Measurements from ENCODE around the gene TNFAIP8L1.
"Not testable (repeated sequence)": the region's sequence is repeated elsewhere in the genome, so short reads cannot be mapped to it uniquely, and the experiment has no call there.

Gene TNFAIP8L1

DNA sequence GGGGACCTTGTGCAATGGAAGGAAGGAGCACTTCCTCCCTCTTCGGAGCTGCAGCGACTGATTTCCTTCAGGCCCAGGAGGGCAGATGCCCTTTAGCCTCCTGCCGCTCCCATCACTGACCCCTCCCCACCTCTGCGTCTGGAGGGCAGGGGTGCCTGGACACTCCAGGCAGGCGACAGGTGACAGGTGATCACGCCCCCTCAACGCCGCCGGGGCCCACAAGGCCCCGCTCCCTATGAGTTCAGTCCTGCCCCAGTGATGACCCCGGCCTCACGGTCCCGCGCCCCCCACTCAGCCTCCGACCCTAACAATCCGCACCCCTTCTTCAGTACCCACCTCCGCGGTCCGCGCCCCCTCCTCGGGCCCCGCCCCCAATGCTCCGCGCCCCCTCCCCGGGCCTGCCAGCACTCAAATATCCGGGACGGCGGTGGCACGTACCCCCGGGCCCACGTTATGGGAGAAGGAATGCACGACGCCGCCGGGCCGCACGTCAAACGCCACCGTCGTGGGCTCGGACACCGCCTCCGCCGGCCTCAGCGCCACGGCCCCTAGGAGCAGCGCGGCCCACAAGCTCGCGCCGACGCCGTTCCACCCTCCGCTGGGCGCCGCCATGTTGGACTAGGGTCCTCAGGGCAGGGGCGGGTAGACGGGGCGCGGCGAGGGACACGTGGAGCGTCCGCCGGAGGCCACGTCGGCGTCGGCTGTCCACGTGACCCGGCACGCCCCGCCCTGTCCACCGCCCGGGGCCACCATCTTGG lies 30.6 kb downstream of the TNFAIP8L1 start, which contains the start of gene MYDGF:
Gene MYDGF, minus strand, starts transcription at position 620 of the 758 bp plus-strand sequence. Its CDS starts 8 bp downstream, at position 612.
- peak; percentile 80 to 85 for DNase-seq (ENCODE audit: low spot score in 2 of 2)
- peak within 1 kb of the TSS; percentile 93 for H3K4me3 Mint-ChIP-seq
- H3K36me3 Mint-ChIP-seq = peaks cover 5% of the 10 kb centered on the region
- ATAC-seq (ENCODE audit: low read depth) = peak; percentile 99
- peaks cover 17% of the 10 kb centered on the region for H3K4me1 Mint-ChIP-seq
- peak within 1 kb of the TSS; percentile 94 for H3K27ac Mint-ChIP-seq
- no peaks in the 10 kb centered on the region for H3K27me3 Mint-ChIP-seq
- H3K9me3 Mint-ChIP-seq = no peaks in the 10 kb centered on the region

DNA sequence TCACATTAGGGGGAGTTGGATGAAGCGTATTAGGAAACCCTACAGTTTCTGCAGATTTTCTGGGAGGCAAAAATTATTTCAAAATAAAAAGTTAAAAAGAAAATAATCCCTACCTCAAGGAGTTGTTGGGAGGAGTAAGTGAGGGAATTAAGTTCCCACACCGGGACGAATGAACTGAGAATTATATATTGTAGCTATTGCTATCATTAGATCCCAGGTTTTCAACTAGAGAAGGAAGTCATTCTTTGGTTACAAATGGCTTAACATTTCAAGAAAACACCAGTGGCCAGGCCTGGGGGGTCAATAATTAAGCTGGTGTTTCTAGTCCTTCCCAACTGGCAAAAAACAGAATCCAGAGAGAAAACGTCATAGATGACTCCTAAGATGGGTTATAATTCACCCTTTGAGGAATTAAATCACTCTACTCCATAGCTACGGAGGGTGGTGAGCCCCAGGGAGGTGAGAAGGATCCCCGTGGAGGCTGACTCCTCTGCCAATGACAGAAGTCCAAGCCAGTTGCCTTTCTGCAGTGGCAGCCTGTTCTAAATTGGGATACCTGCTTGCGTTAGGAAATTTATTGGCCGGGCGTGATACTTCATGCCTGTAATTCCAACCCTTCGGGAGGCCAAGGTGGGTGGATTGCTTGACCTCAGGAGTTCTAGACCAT lies 32.0 kb downstream of the TNFAIP8L1 start:
- no peak for DNase-seq (ENCODE audit: low spot score in 2 of 2)
- no peak overlapping the region for H3K27ac Mint-ChIP-seq
- H3K27me3 Mint-ChIP-seq = no peaks in the 10 kb centered on the region
- H3K4me3 Mint-ChIP-seq = peak overlapping the region; percentile 61
- ATAC-seq (ENCODE audit: low read depth) = no peak
- H3K9me3 Mint-ChIP-seq = no peaks in the 10 kb centered on the region
- peaks cover 6% of the 10 kb centered on the region for H3K36me3 Mint-ChIP-seq
- peaks cover 17% of the 10 kb centered on the region for H3K4me1 Mint-ChIP-seq

DNA sequence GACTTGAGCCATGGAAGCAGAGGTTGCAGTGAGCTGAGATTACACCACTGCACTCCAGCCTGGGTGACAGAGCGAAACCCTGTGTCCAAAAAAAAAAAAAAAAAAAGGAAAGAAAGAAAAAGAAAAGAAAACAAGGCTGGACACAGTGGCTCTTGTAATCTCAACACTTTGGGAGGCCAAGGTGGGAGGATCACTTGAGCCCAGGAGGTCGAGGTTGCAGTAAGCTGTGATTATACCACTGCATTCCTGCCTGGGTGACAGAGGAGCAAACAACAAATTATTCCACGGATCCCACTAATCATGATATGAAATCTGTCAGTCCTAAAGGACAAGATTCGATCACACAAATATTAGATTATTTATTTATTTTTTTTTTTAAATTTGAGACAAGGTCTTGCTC lies 33.9 kb downstream of the TNFAIP8L1 start:
- no peak for ATAC-seq (ENCODE audit: low read depth)

DNA sequence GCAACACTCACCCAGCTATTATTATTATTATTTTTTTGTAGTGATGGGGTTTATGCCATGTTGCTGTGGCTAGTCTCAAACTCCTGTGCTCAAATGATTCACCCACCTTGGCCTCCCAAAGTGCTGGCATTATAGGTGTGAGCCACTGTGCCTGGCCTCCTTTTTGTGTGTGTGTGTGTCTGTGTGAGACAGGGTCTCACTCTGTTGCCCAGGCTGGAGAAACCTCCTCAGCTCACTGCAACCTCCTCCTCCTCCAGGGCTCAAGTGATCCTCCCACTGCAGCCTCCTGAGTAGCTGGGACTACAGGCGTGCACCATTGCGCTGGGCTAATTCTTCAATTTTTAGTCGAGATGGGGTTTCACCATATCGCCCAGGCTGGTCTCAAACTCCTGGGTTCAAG lies 34.4 kb downstream of the TNFAIP8L1 start:
- peaks cover 13% of the 10 kb centered on the region for H3K4me1 Mint-ChIP-seq
- H3K27ac Mint-ChIP-seq = peak overlapping the region; percentile 63
- no peaks in the 10 kb centered on the region for H3K27me3 Mint-ChIP-seq
- ATAC-seq (ENCODE audit: low read depth) = no peak
- no peak for DNase-seq (ENCODE audit: low spot score in 2 of 2)
- no peaks in the 10 kb centered on the region for H3K9me3 Mint-ChIP-seq
- no peak overlapping the region for H3K4me3 Mint-ChIP-seq
- H3K36me3 Mint-ChIP-seq = peaks cover 5% of the 10 kb centered on the region

More for the DNA sequence above, 33.9 kb downstream of the TNFAIP8L1 start:
- Mint-ChIP-seq H3K36me3 (peaks cover 6% of the 10 kb centered on the region), H3K27me3 (no peaks in the 10 kb centered on the region), H3K4me1 (peaks cover 15% of the 10 kb centered on the region), H3K4me3 (no peak overlapping the region), H3K27ac (no peak overlapping the region), H3K9me3 (no peaks in the 10 kb centered on the region)
- no peak for DNase-seq (ENCODE audit: low spot score in 2 of 2)

DNA sequence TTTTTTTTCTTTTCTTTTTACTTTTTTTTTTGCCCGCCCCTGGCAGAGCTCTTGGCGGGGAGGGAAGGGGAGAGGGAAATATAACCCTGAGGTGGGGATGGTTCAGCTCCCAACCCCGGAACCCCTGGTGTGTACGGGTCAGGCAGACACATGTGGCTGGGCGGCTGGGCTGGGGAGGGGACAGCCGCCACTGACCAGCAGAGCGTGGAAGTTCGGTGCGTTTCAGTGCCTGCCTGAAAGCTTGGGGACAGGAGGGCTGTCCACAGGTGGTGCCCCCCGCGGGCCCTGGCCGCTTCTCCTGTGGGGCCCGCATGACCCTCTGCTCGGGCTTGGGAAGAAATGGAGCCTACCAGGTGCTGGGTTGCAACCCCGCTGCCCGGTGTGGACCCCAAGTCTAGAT lies 36.0 kb downstream of the TNFAIP8L1 start:
- Mint-ChIP-seq H3K4me3 (no peak overlapping the region), H3K9me3 (no peaks in the 10 kb centered on the region), H3K4me1 (no peaks in the 10 kb centered on the region), H3K36me3 (peaks cover 10% of the 10 kb centered on the region), H3K27me3 (no peaks in the 10 kb centered on the region), H3K27ac (no peak overlapping the region)
- DNase-seq (ENCODE audit: low spot score in 2 of 2) (no peak), ATAC-seq (ENCODE audit: low read depth) (no peak)

DNA sequence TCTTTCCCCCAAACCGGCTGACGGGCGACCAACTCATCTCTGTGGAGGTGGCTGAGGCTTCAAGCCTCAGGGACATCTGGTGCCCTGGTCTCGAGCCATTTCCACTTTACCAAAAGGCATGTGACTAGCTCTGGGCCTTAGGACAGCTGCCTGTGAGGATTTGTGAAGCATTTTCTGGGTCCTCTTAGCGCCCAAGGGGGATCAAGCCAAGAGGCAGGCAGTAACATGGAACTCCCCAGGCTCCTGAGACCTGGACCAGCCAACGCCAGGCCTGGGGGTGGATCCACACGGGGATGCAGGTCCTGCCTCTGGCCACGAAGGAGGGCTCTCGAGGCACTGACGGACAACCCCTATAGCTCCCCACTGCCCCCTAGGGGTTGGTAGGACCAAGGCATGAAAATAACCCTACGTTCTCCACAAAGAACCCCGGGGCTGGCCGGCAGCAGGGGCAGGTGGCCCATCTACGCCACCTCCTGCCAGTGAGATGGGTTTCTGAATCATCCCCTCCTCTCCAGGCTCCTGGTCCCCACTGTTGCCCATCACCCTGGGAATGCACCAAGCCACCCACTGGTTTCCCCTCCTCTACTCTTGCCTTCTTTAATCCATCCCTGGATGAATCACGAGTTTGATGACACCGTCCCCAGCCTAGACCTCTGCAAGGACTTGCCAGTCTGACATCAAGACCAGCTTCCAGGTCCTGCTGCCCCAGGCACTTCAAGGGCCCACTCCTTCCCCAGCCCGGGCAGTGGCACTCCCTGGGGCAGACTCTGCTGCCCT lies 37.8 kb downstream of the TNFAIP8L1 start:
- Mint-ChIP-seq H3K27me3 (no peaks in the 10 kb centered on the region), H3K9me3 (no peaks in the 10 kb centered on the region), H3K4me1 (no peaks in the 10 kb centered on the region), H3K4me3 (no peak overlapping the region), H3K36me3 (peaks cover 11% of the 10 kb centered on the region), H3K27ac (peak overlapping the region; percentile 62)
- DNase-seq (ENCODE audit: low spot score in 2 of 2) (no peak), ATAC-seq (ENCODE audit: low read depth) (peak; percentile 43)

DNA sequence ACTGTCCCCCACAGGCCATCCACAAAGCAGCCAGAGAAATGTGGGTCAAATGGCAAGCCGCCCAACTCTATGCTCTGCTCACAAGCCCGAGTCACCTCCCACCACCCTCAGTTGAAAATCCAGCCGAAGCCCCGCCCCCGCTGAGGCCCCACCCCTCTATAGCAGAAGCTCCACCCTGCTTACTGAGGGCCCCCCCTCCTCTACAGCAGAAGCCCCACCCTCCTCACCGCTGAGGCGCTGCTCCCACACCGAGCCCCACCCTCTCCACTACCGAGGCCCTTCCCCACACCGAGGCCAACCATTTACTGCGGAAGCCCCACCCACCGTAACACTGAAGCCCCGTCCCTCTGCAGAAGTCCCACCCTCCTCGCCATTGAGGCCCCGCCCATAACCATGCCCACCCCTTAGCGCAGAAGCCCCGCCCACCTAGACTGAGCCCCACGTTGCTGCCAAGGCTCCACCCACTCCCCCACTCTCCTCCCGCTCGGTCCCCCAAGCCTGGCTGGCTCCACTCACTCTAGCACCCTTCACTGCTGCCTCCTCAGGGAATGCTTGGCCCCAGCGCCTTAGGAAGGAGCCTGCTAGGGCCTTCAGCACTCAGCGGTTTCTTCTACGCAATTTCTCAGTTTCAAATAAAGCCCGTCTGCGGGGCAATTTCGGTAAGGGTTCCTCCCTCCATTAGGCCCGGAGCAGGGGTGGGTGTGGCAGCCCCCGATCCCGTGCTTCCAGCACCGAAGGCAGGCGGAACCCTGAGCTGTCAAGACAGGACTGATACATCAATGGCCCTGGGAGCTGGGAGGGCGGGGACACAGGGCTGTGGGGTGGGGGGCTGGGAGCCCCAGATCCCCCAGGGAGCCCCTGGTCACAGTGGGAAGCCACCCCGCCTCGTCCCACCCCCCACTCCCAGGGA lies 39.8 kb downstream of the TNFAIP8L1 start:
- H3K4me1 Mint-ChIP-seq = no peaks in the 10 kb centered on the region
- no peak overlapping the region for H3K4me3 Mint-ChIP-seq
- no peak for DNase-seq (ENCODE audit: low spot score in 2 of 2)

DNA sequence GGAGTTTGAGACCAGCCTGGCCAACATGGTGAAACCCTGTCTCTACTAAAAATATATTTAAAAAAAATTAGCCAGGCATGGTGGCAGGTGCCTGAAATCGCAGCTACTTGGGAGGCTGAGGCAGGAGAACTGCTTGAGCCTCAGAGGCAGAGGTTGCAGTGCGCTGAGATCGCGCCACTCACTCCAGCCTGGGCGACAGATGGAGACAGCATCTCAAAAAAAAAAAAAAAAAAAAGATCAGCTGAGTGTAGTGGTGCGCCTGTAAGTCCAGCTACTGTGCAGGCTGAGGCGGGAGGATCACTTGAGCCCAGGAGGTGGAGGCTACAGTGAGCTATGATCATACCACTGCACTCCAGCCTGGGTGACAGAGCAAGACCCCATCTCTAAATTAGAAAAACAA lies 40.7 kb downstream of the TNFAIP8L1 start:
- DNase-seq (ENCODE audit: low spot score in 2 of 2); H3K4me1 Mint-ChIP-seq; H3K9me3 Mint-ChIP-seq; H3K27me3 Mint-ChIP-seq; H3K4me3 Mint-ChIP-seq; H3K27ac Mint-ChIP-seq; ATAC-seq (ENCODE audit: low read depth): not testable (repeated sequence)
- peaks cover 15% of the 10 kb centered on the region for H3K36me3 Mint-ChIP-seq

More for the DNA sequence above, 39.8 kb downstream of the TNFAIP8L1 start:
- peak; percentile 31 for ATAC-seq (ENCODE audit: low read depth)
- no peaks in the 10 kb centered on the region for H3K27me3 Mint-ChIP-seq
- H3K9me3 Mint-ChIP-seq = no peaks in the 10 kb centered on the region
- no peak overlapping the region for H3K27ac Mint-ChIP-seq
- H3K36me3 Mint-ChIP-seq = peaks cover 15% of the 10 kb centered on the region

DNA sequence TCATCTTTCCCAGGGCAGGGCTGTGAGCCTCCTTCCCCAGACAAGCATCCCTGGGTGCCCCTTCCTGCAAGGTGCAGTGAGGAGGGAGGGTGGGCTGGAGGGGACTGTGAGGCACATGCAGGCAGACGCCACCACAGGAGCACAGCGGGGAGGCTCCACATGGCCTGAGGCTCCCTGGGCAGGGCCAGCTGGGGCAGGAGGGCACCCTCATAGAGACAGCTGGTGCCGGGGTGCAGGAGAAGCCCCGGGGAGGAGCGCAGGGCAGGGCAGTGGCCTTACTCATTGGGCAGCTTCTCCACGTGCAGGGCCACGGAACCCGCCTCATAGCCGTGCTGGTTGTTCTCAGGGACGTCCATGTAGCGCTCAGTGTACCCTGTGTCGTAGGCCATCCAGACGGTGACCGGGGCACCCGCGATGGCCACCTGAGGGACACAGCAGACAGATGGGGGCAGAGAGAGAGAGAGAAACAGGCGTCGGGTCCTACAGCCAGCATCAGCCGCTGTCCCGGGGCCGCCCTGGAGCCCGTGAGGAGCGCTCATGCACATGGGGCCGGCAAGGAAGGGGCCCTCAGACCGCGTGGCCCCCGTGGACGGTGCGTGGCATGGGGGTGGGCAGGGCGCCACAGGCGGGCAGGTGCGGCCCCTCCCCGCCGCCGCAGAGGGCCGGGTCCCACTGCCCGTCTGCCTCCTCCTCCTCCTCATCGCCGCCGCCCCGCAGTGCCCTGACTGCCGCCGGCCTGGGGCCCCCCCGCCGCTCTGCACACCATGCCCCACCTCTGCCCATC lies 43.3 kb downstream of the TNFAIP8L1 start:
- Mint-ChIP-seq H3K36me3 (peaks cover 18% of the 10 kb centered on the region), H3K27ac (no peak overlapping the region), H3K27me3 (no peaks in the 10 kb centered on the region), H3K4me1 (no peaks in the 10 kb centered on the region), H3K9me3 (no peaks in the 10 kb centered on the region), H3K4me3 (no peak overlapping the region)
- no peak for DNase-seq (ENCODE audit: low spot score in 2 of 2)
- no peak for ATAC-seq (ENCODE audit: low read depth)

DNA sequence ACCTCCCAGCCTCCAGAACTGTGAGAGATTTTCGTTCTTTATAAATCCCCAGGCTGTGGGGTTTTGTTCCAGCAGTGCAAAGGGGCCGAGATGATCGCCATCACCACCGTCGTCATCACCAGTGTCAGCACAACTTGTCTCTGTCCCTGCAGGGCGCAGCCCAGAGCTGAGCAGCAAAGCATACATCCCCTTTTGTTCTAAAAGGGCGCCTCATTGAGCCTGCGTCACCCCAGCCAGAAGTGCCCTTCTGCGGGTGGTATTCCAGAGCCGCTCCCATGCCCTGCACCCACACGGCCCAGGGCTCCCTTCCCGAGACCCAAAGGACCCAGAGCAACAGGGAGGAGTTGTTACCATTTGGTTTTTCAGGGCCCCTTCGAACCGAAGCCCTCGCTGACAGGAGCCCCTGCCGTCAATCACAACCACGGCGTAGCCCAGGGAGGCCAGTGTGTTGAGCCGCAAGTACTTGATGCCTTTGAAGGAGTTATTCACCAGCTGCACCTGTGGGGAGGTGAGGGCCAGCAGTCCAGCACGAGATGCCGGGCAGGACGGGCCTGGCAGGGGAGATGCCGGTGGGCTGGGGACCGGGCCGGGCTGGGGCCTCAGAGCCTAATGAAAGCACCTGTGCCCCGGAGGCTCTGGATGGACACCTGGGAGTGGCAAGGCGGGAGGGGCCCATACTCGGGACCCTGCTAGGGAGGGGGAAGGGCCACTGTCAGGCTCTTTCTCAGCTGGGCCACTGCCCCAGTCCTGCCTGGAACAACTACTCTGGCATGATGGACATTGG lies 45.2 kb downstream of the TNFAIP8L1 start:
- no peak for ATAC-seq (ENCODE audit: low read depth)
- Mint-ChIP-seq H3K27me3 (no peaks in the 10 kb centered on the region), H3K27ac (no peak overlapping the region), H3K9me3 (no peaks in the 10 kb centered on the region), H3K36me3 (peaks cover 13% of the 10 kb centered on the region), H3K4me3 (no peak overlapping the region), H3K4me1 (no peaks in the 10 kb centered on the region)
- no peak for DNase-seq (ENCODE audit: low spot score in 2 of 2)

DNA sequence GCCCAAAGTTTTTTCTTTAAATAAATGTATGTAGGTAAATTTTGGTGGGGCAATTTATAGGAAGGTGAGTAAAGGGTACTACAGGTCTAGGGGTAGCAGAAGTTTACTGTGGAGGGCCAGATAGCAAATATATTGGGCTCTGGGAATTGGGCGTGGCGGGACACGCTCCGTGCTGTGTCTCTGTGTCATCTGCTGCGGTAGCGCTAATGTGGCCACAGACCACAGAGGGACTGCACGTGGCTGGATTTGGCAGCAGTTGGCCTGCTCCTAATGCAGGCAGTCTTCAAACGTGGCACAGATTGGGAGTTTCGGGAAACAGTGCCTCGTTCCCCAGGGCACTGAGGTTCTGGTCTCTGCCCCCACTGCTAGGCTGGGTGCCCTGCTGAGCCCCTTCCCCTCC lies 47.4 kb downstream of the TNFAIP8L1 start:
- H3K27me3 Mint-ChIP-seq = no peaks in the 10 kb centered on the region
- H3K9me3 Mint-ChIP-seq = no peaks in the 10 kb centered on the region
- no peak overlapping the region for H3K4me3 Mint-ChIP-seq
- no peaks in the 10 kb centered on the region for H3K4me1 Mint-ChIP-seq
- ATAC-seq (ENCODE audit: low read depth) (no peak), DNase-seq (ENCODE audit: low spot score in 2 of 2) (no peak)
- H3K27ac Mint-ChIP-seq = no peak overlapping the region
- peaks cover 18% of the 10 kb centered on the region for H3K36me3 Mint-ChIP-seq

DNA sequence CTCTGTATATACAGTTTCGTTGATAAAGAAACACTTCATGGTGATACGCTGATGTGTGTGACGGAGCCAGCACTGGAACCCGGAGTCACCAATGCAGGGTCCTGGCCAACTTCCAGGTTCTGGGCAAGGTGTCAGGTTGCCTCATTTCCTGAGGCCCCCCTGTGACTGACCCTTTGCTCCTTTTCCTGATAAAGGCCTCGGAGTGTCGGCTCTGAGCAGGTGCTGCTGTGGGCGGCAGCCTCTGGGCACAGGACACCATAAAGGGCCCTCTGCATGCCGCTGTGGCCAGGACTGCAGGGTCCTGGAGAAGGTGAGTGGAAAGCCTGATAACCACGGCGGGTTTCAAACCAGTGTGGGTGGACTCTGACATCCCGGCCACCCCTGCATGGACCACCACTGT lies 48.1 kb downstream of the TNFAIP8L1 start:
- no peak overlapping the region for H3K4me3 Mint-ChIP-seq
- H3K4me1 Mint-ChIP-seq = no peaks in the 10 kb centered on the region
- H3K36me3 Mint-ChIP-seq = peaks cover 18% of the 10 kb centered on the region
- ATAC-seq (ENCODE audit: low read depth) (no peak), DNase-seq (ENCODE audit: low spot score in 2 of 2) (no peak)
- no peaks in the 10 kb centered on the region for H3K27me3 Mint-ChIP-seq
- H3K9me3 Mint-ChIP-seq = no peaks in the 10 kb centered on the region
- no peak overlapping the region for H3K27ac Mint-ChIP-seq

All from memory B cell (primary cell).